HG03571 (cell line): ENCODE data around the gene CPSF4L.

Experiments
- ATAC-seq: cut with Tn5 transposase; IDR thresholded peaks from one replicate; pipeline ENCODE4 v1.9.1; 2021; ENCODE audit not compliant: unreplicated experiment

The CPSF4L gene

DNA sequence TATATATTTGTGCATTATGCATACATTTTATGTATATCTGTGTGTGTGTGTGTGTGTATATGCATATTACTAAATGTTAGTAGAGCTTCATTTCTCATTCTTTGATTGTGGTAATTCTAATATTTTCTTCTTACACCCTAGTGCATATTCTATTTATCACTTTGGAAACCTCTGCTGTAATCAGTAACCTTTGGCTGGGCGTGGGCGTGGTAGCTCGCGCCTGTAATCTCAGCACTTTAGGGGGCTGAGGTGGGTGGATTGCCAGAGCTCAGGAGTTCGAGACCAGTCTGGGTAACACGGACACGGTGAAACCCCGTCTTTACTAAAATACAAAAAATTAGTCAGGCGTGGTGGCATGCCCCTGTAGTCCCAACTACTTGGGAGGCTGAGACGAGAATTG lies 26.9 kb downstream of the CPSF4L start:
- no peak for ATAC-seq

- peak; percentile 12 for ATAC-seq
Measured at GRCh38 chr17:73232587-73233373, 28.9 kb downstream of the CPSF4L start.

DNA sequence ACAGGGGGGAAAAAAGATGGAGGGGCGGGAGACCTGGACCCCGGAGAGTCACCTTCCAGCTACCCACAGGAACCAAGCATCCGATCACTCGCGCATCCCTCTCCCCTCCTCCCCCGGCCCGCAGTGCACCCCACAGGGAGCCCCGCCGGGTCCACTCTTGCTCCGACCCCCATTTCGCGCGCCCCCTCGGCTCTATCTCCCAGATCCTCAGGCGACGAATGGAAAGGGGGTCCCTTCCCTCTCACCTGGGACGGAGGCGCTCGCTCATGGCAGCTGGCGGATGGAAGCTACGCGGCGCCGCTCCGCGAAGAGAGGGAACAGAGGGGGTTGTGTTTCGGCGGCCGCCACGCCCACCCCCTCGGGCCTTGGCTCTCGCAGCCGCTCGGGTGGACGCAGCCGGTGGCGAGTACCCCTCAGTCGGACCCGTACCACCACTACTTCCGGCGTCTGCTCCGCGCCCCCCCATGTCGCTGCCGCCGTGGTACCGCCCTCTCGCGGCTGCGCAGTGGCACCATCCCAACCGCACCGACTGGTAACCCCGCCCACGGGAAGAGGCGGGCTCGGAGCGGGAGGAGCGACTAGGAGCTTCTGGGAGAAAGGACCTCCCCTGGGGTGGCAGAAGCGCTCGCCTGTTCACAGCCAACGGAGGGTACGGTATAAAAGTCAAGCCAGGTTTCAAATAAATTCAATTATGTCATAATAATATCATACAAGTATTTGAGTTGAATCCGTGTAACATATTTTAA lies 29.7 kb downstream of the CPSF4L start:
- peak; percentile 77 for ATAC-seq

- ATAC-seq, result no peak
Measured at GRCh38 chr17:73231395-73231794, 30.3 kb downstream of the CPSF4L start.

DNA sequence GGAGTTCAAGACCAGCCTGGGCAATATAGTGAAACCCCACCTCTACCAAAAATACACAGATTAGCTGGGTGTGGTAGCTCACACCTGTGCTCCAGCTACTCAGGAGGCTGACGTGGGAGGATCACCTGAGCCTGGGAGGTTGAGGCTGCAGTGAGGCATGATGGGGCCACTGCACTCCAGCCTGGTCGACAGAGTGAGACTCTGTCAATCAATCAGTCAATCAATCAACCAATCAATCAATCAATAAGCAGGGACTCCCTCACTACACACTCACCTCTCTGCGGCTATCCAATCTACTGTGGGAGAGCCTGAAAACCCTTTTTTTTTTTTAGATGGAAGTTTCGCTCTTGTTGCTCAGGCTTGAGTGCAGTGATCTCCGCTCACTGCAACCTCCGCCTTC lies 31.6 kb downstream of the CPSF4L start:
- no peak for ATAC-seq

GRCh38 chr17:73228748-73229236 lies 32.9 kb downstream of the CPSF4L start:
- ATAC-seq, result no peak

DNA sequence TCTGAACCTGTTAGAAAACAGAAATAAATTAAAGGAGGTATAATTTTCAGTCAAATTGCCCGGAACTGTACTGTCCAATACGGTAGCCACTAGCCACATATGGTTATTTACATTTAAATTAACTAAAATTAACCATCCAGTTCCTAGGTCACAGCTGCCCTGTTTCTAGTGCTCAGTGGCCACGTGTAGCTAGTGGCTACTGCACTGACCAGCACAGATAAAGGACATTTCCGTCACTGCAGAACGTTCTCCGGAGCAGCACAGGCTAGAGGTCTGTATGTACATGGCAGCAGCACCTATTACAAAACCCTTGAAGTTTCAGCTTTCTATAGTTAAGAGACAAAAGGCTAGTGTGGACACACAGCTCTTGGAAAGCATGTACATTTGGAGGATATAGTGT lies 33.7 kb downstream of the CPSF4L start:
- ATAC-seq, result no peak

DNA sequence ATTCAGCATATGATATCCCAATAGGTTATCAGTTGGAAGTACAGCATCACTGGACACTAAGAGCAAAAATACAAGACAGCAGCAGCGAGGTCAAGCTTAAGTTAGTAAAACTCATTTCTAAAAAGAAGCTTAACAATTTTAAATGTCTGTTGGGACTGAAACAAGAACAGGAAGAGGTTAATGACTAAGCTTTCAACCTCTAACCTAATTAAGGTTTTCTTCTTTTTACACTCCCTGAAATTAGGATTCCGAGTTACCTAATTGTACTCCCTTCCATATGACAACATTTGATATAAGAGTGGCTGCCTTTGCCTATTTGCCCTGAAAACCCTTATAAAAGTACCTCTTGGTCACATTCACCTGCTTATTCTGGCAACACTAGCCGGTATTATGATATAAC lies 34.3 kb downstream of the CPSF4L start:
- ATAC-seq, result no peak

DNA sequence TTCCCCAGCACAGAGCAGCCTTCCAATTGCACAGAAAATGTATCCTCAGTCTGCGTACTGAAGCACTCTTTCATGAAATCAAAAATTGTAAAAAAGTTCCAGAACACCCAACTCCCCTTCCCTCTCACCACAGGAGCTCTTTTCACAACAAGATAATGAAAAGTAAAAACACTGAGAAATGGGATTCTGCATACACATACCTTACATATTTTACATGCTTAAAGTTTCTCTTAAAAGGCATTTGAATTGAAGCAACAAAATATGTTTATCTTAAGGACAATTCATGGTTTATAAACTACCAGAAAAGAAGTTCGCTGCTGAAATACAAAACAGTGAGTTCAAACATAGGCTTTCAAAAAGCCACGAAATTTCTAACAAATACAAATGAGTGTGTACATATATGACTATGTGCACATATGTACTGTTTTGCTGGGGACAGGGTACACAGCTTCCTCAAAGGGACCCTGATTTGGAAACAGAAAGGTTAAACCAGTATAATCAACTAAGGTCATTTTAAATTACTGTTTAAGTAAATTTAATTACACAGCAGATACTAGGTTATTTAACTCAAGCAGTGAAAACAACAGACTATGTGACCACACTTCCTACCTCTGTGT lies 35.0 kb downstream of the CPSF4L start:
- ATAC-seq, result no peak

DNA sequence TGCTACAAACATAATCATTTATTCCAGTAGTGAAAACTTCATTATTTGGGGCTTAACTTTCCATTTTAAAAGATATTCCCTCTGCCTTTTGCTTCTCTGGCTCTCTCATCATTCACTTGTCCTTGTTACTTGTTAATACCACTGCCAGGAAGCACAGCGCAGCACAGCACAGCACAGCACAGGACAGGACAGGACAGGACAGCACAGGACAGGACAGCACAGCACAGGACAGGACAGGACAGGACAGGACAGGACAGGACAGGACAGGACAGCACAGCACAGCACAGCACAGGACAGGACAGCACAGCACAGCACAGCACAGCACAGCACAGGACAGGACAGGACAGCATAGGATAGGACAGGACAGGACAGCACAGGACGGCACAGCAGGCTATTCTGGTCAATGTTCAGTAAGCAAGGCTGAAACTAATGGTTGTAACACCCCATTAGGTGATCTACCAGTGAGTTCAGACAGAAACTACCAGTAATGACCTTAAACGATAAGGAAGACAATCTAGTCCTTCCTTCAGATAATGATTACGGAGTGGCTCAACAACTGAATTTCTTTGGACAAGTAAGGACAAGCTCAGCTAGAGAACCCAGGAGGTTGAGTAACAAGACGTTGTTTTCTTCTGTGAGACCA lies 36.9 kb downstream of the CPSF4L start:
- ATAC-seq, result no peak

DNA sequence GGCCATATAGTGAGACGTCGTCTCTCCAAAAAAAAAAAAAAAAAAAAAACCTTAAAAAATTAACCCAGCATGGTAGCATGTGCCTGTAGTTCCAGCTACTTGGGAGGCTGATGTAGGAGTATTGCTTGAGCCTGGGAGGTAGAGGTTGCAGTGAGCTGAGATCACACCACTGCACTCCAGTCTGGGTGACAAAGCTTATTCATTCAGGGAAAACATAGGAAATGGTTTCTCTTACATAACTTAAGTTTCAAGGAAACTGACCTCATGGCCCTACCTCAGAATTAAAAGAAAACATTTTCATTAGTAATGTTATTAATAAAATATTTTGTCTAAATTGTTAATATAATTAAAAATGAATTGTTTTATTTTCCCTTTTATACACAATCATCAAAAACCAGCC lies 37.4 kb downstream of the CPSF4L start:
- ATAC-seq, result no peak

- ATAC-seq, result no peak
Measured at GRCh38 chr17:73223626-73224230, 38.0 kb downstream of the CPSF4L start.

DNA sequence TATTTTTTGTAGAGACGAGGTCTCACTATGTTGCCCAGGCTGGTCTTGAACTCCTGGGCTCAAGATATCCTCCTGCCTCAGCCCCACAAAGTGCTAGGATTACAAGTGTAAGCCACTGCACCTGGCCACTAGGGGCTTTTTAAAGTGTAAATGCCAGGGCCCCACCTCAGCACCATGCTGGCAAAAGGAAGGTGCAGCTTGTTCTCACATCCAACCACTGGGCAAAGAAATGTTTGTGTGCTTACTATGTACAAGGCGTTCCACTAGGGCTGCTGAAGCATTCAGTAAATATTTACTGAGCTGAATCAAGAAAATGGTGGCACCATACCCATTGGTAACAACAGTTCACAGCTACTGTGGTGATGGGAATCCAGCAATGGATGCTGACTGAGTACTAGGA lies 46.2 kb downstream of the CPSF4L start:
- no peak for ATAC-seq

DNA sequence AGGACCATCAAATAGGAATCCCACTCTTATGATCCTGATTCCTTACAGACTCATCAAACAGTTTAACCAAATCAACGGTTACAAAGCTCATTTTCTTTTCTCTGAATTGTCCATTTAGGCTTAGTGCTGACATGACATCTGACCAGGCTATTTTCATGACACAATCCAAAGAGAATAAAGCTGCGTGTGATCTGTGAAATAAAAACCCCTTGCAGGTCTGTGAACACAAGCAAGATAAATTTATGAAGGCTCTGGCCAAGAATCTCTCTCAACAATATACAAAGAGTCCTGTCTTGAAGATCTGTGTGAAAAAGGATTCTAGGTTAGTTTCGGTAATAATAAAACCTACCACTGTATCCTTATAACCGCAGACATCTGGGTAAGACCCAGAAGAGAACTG lies 46.8 kb downstream of the CPSF4L start:
- ATAC-seq, result no peak

GRCh38 chr17:73214008-73214407 lies 47.7 kb downstream of the CPSF4L start:
- ATAC-seq, result no peak

DNA sequence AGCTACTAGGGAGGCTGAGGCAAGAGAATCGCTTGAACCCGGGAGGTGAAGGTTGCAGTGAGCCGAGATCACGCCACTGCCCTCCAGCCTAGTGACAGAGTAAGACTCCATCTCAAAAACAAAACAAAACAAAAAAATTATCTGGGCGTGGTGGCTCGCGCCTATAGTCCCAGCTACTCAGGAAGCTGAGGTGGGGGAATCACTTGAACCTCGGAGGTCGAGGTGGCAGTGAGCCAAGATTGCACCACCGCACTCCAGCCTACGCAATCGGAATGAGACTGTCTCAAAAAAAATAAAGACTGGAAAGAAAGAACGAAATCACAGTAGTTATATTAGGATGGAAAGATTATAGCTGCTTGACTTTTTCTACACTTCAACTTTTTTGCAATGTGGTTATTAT lies 49.9 kb downstream of the CPSF4L start:
- ATAC-seq, result no peak

- no peak for ATAC-seq
Measured at GRCh38 chr17:73210002-73210678, 51.5 kb downstream of the CPSF4L start.

DNA sequence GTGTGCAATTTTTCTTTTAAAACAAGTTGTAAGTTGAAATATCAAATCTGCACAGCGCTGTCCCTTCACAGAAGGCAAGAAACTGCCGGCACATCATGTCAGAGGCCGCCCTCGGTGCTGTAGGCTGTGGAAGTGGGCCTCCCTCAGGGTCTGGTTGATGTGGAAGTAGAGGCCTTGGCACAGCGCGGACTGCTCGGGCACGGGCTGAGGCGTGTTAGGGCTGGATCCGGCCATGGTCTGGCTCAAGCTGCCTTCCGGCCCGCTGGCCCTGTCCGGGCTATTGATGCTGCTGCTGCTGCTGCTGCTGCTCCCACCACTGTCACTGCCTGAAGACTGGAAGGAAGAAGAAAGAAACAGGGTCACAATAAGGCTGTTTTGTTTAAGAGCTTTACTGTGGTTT lies 52.2 kb downstream of the CPSF4L start:
- no peak for ATAC-seq

DNA sequence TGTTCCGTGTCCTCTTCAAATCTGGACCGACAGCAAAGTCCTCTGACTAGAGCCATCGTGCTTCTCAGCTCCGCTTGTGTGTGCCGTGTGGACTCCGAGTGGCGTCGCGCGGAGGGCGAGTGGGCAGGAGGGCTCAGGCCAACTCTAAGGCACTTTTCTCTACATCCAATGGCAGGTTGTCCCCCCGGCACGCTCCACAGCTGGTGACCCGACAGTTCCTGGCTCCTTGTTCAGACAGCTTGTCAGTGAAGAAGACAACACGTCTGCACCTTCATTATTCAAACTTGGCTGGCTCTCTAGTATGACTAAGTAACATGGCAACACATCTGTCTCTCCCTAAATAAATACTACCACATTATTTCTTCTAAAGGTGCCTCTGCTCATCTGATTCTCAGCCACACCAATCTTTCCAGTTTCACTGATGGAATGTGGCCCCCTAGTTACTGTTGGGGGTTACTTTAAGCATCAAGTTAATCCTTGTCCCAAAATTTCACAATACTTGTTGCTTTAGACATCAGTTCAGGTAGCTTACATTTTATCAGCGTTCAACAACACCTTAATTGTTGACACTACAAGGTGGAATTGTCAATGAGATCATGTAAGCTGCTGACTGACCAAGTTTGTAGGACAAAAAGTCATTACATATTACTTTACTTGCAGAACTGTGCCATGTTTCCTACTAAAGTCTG lies 53.4 kb downstream of the CPSF4L start:
- no peak for ATAC-seq

- no peak for ATAC-seq
Measured at GRCh38 chr17:73205459-73205961, 56.2 kb downstream of the CPSF4L start.
